HG03103 (cell line): ENCODE measurements around the gene GPR42.
"Not testable (repeated sequence)": the region's sequence is repeated elsewhere in the genome, so short reads cannot be mapped to it uniquely, and the experiment has no call there.

Experiments
- ATAC-seq: cut with Tn5 transposase; IDR thresholded peaks from one replicate; pipeline ENCODE4 v1.9.1; 2021; ENCODE audit warnings: low read depth; ENCODE audit not compliant: unreplicated experiment

The GPR42 gene

GRCh38 chr19:35346193-35347052, 24.4 kb upstream of the GPR42 start:
- ATAC-seq, result no peak

GRCh38 chr19:35347171-35347929, 23.5 kb upstream of the GPR42 start, which contains the start of gene FFAR1:
TSS of gene FFAR1 (plus strand) at chr19:35347902. CDS start at chr19:35351552, 3,650 bp downstream.
- ATAC-seq, result peak; percentile 41

GRCh38 chr19:35347930-35348298, 23.0 kb upstream of the GPR42 start:
- ATAC-seq, result no peak

- no peak for ATAC-seq
These were observed 21.8 kb upstream of the GPR42 start for GRCh38 chr19:35348911-35349611.

- ATAC-seq, result no peak
These were observed 21.0 kb upstream of the GPR42 start for GRCh38 chr19:35349614-35350521.

GRCh38 chr19:35350591-35350990, 20.3 kb upstream of the GPR42 start:
- no peak for ATAC-seq

- no peak for ATAC-seq
These were observed 19.3 kb upstream of the GPR42 start for GRCh38 chr19:35351411-35352176.

GRCh38 chr19:35352177-35352447, 18.8 kb upstream of the GPR42 start:
- no peak for ATAC-seq

GRCh38 chr19:35352448-35353304, 18.2 kb upstream of the GPR42 start:
- no peak for ATAC-seq

- ATAC-seq, result no peak
These were observed 17.2 kb upstream of the GPR42 start for GRCh38 chr19:35353635-35354034.

GRCh38 chr19:35354898-35355297, 16.0 kb upstream of the GPR42 start:
- ATAC-seq, result no peak

- no peak for ATAC-seq
These were observed 14.9 kb upstream of the GPR42 start for GRCh38 chr19:35355791-35356460.

GRCh38 chr19:35357867-35358573, 12.8 kb upstream of the GPR42 start, which contains the start of gene FFAR3:
TSS of gene FFAR3 (plus strand) at chr19:35358460. CDS start at chr19:35358891, 431 bp downstream.
- no peak for ATAC-seq

GRCh38 chr19:35358834-35359233, 12.0 kb upstream of the GPR42 start:
- not testable (repeated sequence) for ATAC-seq

- not testable (repeated sequence) for ATAC-seq
These were observed 11.5 kb upstream of the GPR42 start for GRCh38 chr19:35359395-35359794.

- ATAC-seq, result not testable (repeated sequence)
These were observed 10.8 kb upstream of the GPR42 start for GRCh38 chr19:35360081-35360480.

GRCh38 chr19:35360880-35361420, 9.9 kb upstream of the GPR42 start:
- ATAC-seq, result no peak
